Trophoblast cell (in vitro differentiated cells and primary cell): ENCODE measurements around the gene PNCK.

Experiments used
- DNase-seq, 2 donors: peaks; one replicate each; pipeline ENCODE4 v3.0.0-alpha.2; 2016
- H2AFZ ChIP-seq: 2 replicates; pipeline ENCODE4 v1.6.1; 2013; ENCODE audit warnings: low read length, moderate library complexity, mild to moderate bottlenecking; ENCODE audit not compliant: insufficient read depth, poor library complexity
- H2AK5ac ChIP-seq: 2 replicates; pipeline ENCODE4 v1.6.1; 2013; ENCODE audit warnings: mild to moderate bottlenecking, low read length
- H2BK120ac ChIP-seq: 2 replicates; pipeline ENCODE4 v1.6.1; 2013; ENCODE audit warnings: low read length, mild to moderate bottlenecking, moderate library complexity; ENCODE audit not compliant: insufficient read depth, poor library complexity
- H2BK12ac ChIP-seq: 2 replicates; pipeline ENCODE4 v1.6.1; 2013; ENCODE audit warnings: mild to moderate bottlenecking, low read length, moderate library complexity
- H2BK5ac ChIP-seq: 2 replicates; pipeline ENCODE4 v1.6.1; 2013; ENCODE audit warnings: low read length, low read depth, moderate library complexity, mild to moderate bottlenecking; ENCODE audit not compliant: poor library complexity
- H3K14ac ChIP-seq: 2 replicates; pipeline ENCODE4 v1.6.1; 2013; ENCODE audit warnings: mild to moderate bottlenecking, low read length
- H3K18ac ChIP-seq: 2 replicates; pipeline ENCODE4 v1.6.1; 2013; ENCODE audit warnings: mild to moderate bottlenecking, low read length
- H3K23ac ChIP-seq: 2 replicates; pipeline ENCODE4 v1.6.1; 2013; ENCODE audit warnings: low read length
- H3K27ac ChIP-seq: 2 replicates; pipeline ENCODE4 v1.5.1; 2013; ENCODE audit warnings: low read depth, mild to moderate bottlenecking, inconsistent platforms, low read length, moderate library complexity
- H3K27me3 ChIP-seq: 2 replicates; pipeline ENCODE4 v1.6.1; 2013; ENCODE audit warnings: inconsistent platforms, mild to moderate bottlenecking, low read length, moderate library complexity; ENCODE audit not compliant: insufficient read depth
- H3K36me3 ChIP-seq, 2 experiments: 1 replicate in 1 of 2; 2 replicates in 1 of 2; pipeline ENCODE4 v1.6.1; 2013; ENCODE audit warnings: low read length in 2 of 2, mild to moderate bottlenecking in 2 of 2, moderate library complexity in 1 of 2; ENCODE audit not compliant: insufficient read depth in 2 of 2, control insufficient read depth in 1 of 2
- H3K4ac ChIP-seq: 2 replicates; pipeline ENCODE4 v1.6.1; 2013; ENCODE audit warnings: low read depth, mild to moderate bottlenecking, low read length, moderate library complexity
- H3K4me1 ChIP-seq, 2 experiments: 1 replicate in 1 of 2; 2 replicates in 1 of 2; pipeline ENCODE4 v1.6.1; 2013; ENCODE audit warnings: low read length in 2 of 2, mild to moderate bottlenecking in 2 of 2, moderate library complexity in 1 of 2; ENCODE audit not compliant: insufficient read depth in 2 of 2, control insufficient read depth in 1 of 2
- H3K4me2 ChIP-seq: 2 replicates; pipeline ENCODE4 v1.6.1; 2013; ENCODE audit warnings: inconsistent platforms, mild to moderate bottlenecking, low read length, moderate library complexity
- H3K4me3 ChIP-seq: 2 replicates; pipeline ENCODE4 v1.5.1; 2013; ENCODE audit warnings: mild to moderate bottlenecking, low read depth, low read length, inconsistent platforms
- H3K79me1 ChIP-seq: one replicate; pipeline ENCODE4 v1.6.1; 2013; ENCODE audit warnings: low read length
- H3K79me2 ChIP-seq: 2 replicates; pipeline ENCODE4 v1.6.1; 2013; ENCODE audit warnings: low read length, mild to moderate bottlenecking; ENCODE audit not compliant: control insufficient read depth, insufficient read depth, poor library complexity
- H3K9ac ChIP-seq: 2 replicates; pipeline ENCODE4 v1.6.1; 2013; ENCODE audit warnings: mild to moderate bottlenecking, low read length
- H3K9me3 ChIP-seq: 2 replicates; pipeline ENCODE4 v1.6.1; 2013; ENCODE audit warnings: low read depth, mild to moderate bottlenecking, control low read depth, inconsistent platforms, low read length; ENCODE audit not compliant: insufficient read depth
- H4K12ac ChIP-seq: 2 replicates; pipeline ENCODE4 v1.6.1; 2013; ENCODE audit warnings: low read depth, mild to moderate bottlenecking, low read length, moderate library complexity
- H4K8ac ChIP-seq: 2 replicates; pipeline ENCODE4 v1.6.1; 2013; ENCODE audit warnings: low read depth, mild to moderate bottlenecking, low read length, moderate library complexity
- H4K91ac ChIP-seq: one replicate; pipeline ENCODE4 v1.6.1; 2013; ENCODE audit warnings: low read depth, mild to moderate bottlenecking, low read length, moderate library complexity
- WGBS: extraction: QIAGEN DNeasy Blood & Tissue Kit; methylation state at CpG from one replicate; pipeline ENCODE4 v1.1.7; 2013; ENCODE audit warnings: missing lambda C conversion rate; ENCODE audit not compliant: insufficient read length, insufficient coverage; ENCODE audit errors: extremely low coverage; 5-methylcytosine and 5-hydroxymethylcytosine counted together

The PNCK gene

GRCh38 chrX:153645921-153646488 is 27.6 kb downstream of the PNCK start:
- Histone ChIP-seq H3K4me2 (no peak overlapping the region), H4K91ac (no peak overlapping the region), H3K9me3 (peaks cover 2% of the 10 kb centered on the region), H3K4me3 (no peak overlapping the region), H3K79me2 (no peaks in the 10 kb centered on the region), H2AK5ac (no peak overlapping the region), H3K14ac (no peak overlapping the region), H3K36me3 (no peaks in the 10 kb centered on the region), H2BK12ac (no peak overlapping the region), H2BK5ac (no peak overlapping the region), H3K23ac (no peak overlapping the region), H4K12ac (no peak overlapping the region), H2AFZ (no peak overlapping the region), H3K4me1 (peaks cover 7% of the 10 kb centered on the region in 2 experiments), H3K9ac (no peak overlapping the region), H3K79me1 (no peaks in the 10 kb centered on the region), H2BK120ac (no peak overlapping the region), H4K8ac (no peak overlapping the region), H3K4ac (no peak overlapping the region), H3K27me3 (peaks cover 61% of the 10 kb centered on the region), H3K27ac (no peak overlapping the region), H3K18ac (no peak overlapping the region)
- peak in 1 of 2 donors; percentile 51 for DNase-seq
- no CpG with 5 or more reads among the region's 10 CpGs for WGBS

GRCh38 chrX:153645151-153645550 is 28.5 kb downstream of the PNCK start:
- H3K4ac ChIP-seq, result no peak overlapping the region
- peaks cover 2% of the 10 kb centered on the region for H3K9me3 ChIP-seq
- H4K8ac ChIP-seq, result no peak overlapping the region
- H3K27ac ChIP-seq, result no peak overlapping the region
- H4K12ac ChIP-seq, result no peak overlapping the region
- no peak overlapping the region for H2BK12ac ChIP-seq
- no peak overlapping the region for H3K14ac ChIP-seq
- H3K23ac ChIP-seq, result no peak overlapping the region
- no peak overlapping the region for H3K9ac ChIP-seq
- H2BK120ac ChIP-seq, result no peak overlapping the region
- no peak overlapping the region for H2AK5ac ChIP-seq
- H2BK5ac ChIP-seq, result no peak overlapping the region
- no peak overlapping the region for H4K91ac ChIP-seq
- WGBS, result no CpG with 5 or more reads among the region's 6 CpGs
- no peak for DNase-seq
- H3K36me3 ChIP-seq, result no peaks in the 10 kb centered on the region
- H3K4me3 ChIP-seq, result no peak overlapping the region
- no peak overlapping the region for H3K4me2 ChIP-seq
- no peaks in the 10 kb centered on the region for H3K79me2 ChIP-seq
- H3K27me3 ChIP-seq, result peaks cover 63% of the 10 kb centered on the region
- no peak overlapping the region for H2AFZ ChIP-seq
- no peak overlapping the region for H3K18ac ChIP-seq
- no peaks in the 10 kb centered on the region for H3K79me1 ChIP-seq
- H3K4me1 ChIP-seq, result peaks cover 7% of the 10 kb centered on the region in 2 experiments

- H3K9ac ChIP-seq, result no peak overlapping the region
- no peak overlapping the region for H2BK120ac ChIP-seq
- peaks cover 2% of the 10 kb centered on the region for H3K9me3 ChIP-seq
- DNase-seq, result no peak
- H2AFZ ChIP-seq, result no peak overlapping the region
- no peak overlapping the region for H3K27ac ChIP-seq
- no peaks in the 10 kb centered on the region for H3K79me2 ChIP-seq
- H3K4me2 ChIP-seq, result peak overlapping the region; percentile 27
- no peak overlapping the region for H3K18ac ChIP-seq
- H3K14ac ChIP-seq, result no peak overlapping the region
- H3K36me3 ChIP-seq, result no peaks in the 10 kb centered on the region
- H4K91ac ChIP-seq, result no peak overlapping the region
- H2AK5ac ChIP-seq, result no peak overlapping the region
- H3K4me1 ChIP-seq, result peaks cover 7% of the 10 kb centered on the region in 2 experiments
- H3K23ac ChIP-seq, result no peak overlapping the region
- H2BK5ac ChIP-seq, result no peak overlapping the region
- no peaks in the 10 kb centered on the region for H3K79me1 ChIP-seq
- H2BK12ac ChIP-seq, result no peak overlapping the region
- no peak overlapping the region for H4K12ac ChIP-seq
- no peak overlapping the region for H4K8ac ChIP-seq
- H3K4ac ChIP-seq, result no peak overlapping the region
- H3K27me3 ChIP-seq, result peaks cover 63% of the 10 kb centered on the region
- no CpG with 5 or more reads among the region's 46 CpGs for WGBS
- H3K4me3 ChIP-seq, result no peak overlapping the region
Observed at GRCh38 chrX:153644356-153645125, 29.1 kb downstream of the PNCK start.

GRCh38 chrX:153643431-153644351 is 29.9 kb downstream of the PNCK start:
- peak overlapping the region; percentile 58 for H3K4me2 ChIP-seq
- no peak overlapping the region for H3K4ac ChIP-seq
- no peak overlapping the region for H3K23ac ChIP-seq
- H4K8ac ChIP-seq, result no peak overlapping the region
- H3K79me2 ChIP-seq, result no peaks in the 10 kb centered on the region
- H3K9ac ChIP-seq, result no peak overlapping the region
- peaks cover 7% of the 10 kb centered on the region in 2 experiments for H3K4me1 ChIP-seq
- H2AFZ ChIP-seq, result no peak overlapping the region
- H3K27ac ChIP-seq, result no peak overlapping the region
- H3K14ac ChIP-seq, result no peak overlapping the region
- H3K36me3 ChIP-seq, result no peaks in the 10 kb centered on the region
- H2BK5ac ChIP-seq, result no peak overlapping the region
- peaks cover 60% of the 10 kb centered on the region for H3K27me3 ChIP-seq
- H3K79me1 ChIP-seq, result no peaks in the 10 kb centered on the region
- H4K12ac ChIP-seq, result no peak overlapping the region
- WGBS, result no CpG with 5 or more reads among the region's 84 CpGs
- H3K9me3 ChIP-seq, result peaks cover 2% of the 10 kb centered on the region
- no peak overlapping the region for H2BK12ac ChIP-seq
- no peak overlapping the region for H4K91ac ChIP-seq
- H3K4me3 ChIP-seq, result no peak overlapping the region
- no peak overlapping the region for H2BK120ac ChIP-seq
- H2AK5ac ChIP-seq, result no peak overlapping the region
- H3K18ac ChIP-seq, result no peak overlapping the region
- DNase-seq, result peak in 1 of 2 donors; percentile 20
